ENCODE measurements around the gene AUH. TPM values are rescaled to one million over a fixed set of nuclear protein-coding genes. Genes with fewer than 3 reads are reported as not detected.

Gene AUH
- total and polyA plus RNA-seq, 5 donors: 19.1 to 29.0 (median 26.9) TPM

DNA sequence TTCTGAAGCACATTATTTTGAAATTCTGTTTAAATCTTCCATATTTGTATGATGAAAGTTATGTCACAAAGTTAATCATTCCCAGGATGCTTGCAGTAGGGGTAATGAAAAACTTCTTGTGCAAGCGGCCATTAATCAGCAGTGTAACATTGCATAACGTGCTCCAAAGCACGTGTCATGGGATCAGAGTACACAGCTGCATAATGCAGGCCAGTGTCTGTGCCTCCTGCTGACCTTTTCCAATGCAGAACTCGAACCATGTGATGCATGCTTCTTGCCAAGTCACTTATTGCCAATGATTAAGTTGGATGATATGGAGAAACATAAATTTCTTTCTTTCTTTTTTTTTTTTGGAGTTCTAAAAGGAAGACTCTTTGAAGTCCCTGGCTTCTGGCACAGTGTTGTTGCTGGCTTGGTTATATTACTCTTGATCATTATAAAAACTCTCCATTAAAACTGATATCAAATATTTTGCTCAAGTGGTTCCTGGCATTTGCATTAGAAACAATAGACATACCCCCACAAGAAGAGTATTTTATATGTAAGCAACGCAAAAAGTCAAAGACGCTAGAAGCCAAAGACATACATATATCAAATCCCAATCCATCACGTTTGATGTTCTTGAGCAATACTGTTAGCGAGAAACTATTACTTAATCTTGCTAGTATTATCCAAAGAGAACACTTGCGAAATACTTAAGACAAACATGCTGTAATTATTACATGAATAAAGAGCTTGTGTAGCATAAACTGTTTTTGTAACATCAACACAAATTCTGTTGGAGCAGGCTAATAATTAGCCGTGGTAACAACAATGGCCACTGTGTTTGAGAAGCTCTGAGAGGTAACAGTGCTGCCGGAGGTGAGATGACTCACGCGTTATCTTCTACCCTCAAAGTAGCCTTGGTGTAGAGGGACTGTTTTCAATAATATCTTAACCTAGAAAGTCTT is 164.2 kb downstream of the AUH start:
- peak overlapping the region; percentile 73 for H3K27ac ChIP-seq (ENCODE audit: low read length)
- intact Hi-C loops (cut with DNase I): loop anchor here in 3 of 4 donors (10.0 kb wide), 3 partner anchors 47 to 227 kb away; partner anchors contain the start of gene NFIL3 (in 2 of the 3)
- no peaks in the 10 kb centered on the region for H3K27me3 ChIP-seq (ENCODE audit: control insufficient read depth, insufficient read depth)
- WGBS: 43% methylated on average over 13 of the region's 13 CpGs
- ATAC-seq: peak; percentile 59 to 77
- peaks cover 4% of the 10 kb centered on the region for H3K4me1 ChIP-seq (ENCODE audit: control insufficient read depth, insufficient read depth, low read length)
- peak in 2 of 3 donors; percentile 72 to 83 for DNase-seq
- no peaks in the 10 kb centered on the region for H3K9me3 ChIP-seq (ENCODE audit: control insufficient read depth, low read length)
- H3K4me3 ChIP-seq (ENCODE audit: low read length): no peak overlapping the region

DNA sequence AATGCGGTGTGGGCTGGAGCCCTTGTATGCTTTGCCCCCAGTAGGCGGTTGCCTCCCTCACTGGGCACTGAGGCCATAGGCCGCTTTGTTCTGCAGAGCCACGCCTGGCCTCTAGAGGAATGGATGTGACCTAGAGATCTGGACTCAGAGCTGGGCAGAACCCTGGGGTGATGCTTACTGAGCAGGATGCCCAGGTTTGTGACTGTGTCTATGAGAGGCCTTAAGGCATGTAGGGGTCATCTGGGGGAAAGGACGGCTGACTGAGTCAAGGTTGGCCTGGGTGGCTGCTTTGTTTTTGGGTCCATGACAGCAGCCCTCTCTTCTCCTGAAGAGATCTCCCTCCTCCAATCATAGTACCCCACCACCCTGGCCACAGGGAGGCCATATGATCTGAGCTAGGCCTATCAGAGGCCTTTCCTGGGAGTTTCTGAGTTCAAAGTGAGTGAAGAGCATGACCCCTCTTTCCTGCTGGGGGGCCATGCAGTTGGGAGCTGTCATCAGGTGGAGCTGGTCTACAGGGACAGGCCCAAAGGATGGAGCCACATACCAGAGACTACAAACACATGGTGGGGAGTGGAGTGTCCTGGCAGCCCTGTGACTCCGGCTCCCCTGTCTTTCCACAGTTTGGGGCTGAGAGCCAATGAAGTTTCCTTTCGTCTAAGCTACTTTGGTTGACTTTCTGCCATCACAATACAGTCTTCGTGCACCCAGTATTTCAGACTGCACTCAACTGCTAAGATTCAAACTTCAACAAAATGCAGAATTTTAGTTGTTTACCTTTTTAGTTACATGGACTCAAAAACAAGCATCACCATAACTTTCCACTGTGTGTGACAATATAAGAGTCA is 165.4 kb downstream of the AUH start:
- DNase-seq: no peak
- no peak for ATAC-seq
- H3K27ac ChIP-seq (ENCODE audit: low read length): peak overlapping the region; percentile 43
- H3K27me3 ChIP-seq (ENCODE audit: control insufficient read depth, insufficient read depth): no peaks in the 10 kb centered on the region
- 78% methylated on average over 8 of the region's 8 CpGs for WGBS
- H3K4me3 ChIP-seq (ENCODE audit: low read length): no peak overlapping the region
- no peaks in the 10 kb centered on the region for H3K9me3 ChIP-seq (ENCODE audit: control insufficient read depth, low read length)
- intact Hi-C loops (cut with DNase I): loop anchor here in 3 of 4 donors (10.0 kb wide), 3 partner anchors 48 to 228 kb away; partner anchors contain the start of gene NFIL3 (in 2 of the 3)
- H3K4me1 ChIP-seq (ENCODE audit: control insufficient read depth, insufficient read depth, low read length): peaks cover 8% of the 10 kb centered on the region

DNA sequence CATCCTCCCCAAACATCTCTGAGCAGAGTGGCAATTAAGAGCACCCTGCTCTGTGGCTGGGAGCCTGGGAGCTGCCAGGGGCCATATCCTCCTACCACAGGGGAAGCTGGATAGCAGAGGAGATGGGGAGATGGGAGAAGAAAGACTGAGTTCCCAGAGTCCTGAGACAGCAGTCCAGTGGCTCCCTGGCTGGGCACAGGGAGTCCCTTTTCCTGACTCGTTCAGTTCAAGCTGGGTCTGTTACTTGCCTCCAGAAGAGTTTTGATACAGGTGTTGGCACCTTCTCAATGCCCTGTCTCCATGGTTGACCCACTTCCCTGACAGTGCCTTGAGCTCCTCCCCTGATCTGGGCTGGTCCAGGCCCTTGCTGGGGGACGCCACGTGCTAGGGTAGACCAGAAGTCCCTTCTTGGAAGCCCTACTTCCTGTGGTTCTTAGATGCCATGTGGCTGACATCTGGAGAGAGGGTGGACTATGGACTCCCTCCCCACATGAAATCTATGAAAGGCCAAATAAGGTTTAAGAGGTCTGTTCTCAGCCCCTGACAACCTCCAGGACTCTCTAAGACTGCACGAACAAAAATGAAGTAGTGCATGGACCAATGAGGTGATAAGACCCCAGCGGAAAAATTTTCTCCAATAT is 166.2 kb downstream of the AUH start:
- intact Hi-C loops (cut with DNase I): loop anchor here in 3 of 4 donors (10.0 kb wide), 3 partner anchors 49 to 229 kb away; partner anchors contain the start of gene NFIL3 (in 2 of the 3)
- peak overlapping the region; percentile 6 for H3K27ac ChIP-seq (ENCODE audit: low read length)

DNA sequence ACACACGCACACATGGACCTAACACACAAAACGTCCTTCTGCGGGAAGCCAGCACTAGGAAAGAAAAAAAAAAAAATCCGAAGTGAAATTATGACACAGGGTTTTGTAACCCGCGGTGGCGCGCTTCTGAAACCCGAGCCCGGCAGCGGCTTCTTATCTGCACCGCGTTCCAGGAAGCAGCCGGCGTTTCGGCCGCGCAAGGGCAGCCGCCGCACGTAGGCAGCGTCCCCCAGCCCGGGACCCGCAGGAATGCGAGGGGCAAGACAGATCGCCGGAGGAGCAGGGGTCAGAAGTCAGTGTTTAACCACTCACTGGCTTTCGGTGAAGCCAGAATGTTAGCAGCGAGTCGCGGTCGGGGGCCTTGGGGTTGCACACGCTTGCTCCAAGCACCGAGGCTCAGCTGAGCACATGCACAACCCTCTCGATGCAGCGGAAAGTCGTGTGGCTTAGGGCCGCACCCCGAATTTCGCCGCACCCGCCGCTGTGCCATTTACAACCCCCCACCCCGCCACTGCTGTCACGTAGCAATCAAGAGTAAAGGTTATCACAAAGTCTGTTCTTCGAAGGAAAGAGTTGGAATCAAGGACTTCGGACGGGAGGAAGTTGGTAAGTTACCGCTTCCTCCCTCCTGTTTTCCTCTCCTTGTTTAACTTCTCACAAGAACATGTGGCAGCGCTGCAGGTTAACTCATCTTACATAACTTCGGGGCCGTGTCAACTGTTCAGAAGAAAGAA is 167.9 kb downstream of the AUH start:
- Histone ChIP-seq H3K4me1 (ENCODE audit: control insufficient read depth, insufficient read depth, low read length) (peaks cover 8% of the 10 kb centered on the region), H3K27me3 (ENCODE audit: control insufficient read depth, insufficient read depth) (no peaks in the 10 kb centered on the region), H3K4me3 (ENCODE audit: low read length) (peak overlapping the region; percentile 22), H3K27ac (ENCODE audit: low read length) (peak overlapping the region; percentile 92), H3K9me3 (ENCODE audit: control insufficient read depth, low read length) (no peaks in the 10 kb centered on the region)
- intact Hi-C loops (cut with DNase I): loop anchor here in 3 of 4 donors (2.0 to 10.0 kb wide), 4 partner anchors 51 to 231 kb away; partner anchors contain the start of gene NFIL3 (in 2 of the 3)
- ATAC-seq: peak; percentile 80 to 83
- DNase-seq: peak; percentile 91 to 96 (median 95)
- WGBS: 4% methylated on average over 52 of the region's 52 CpGs

More for the DNA sequence above, 166.2 kb downstream of the AUH start:
- DNase-seq: no peak
- Histone ChIP-seq H3K4me1 (ENCODE audit: control insufficient read depth, insufficient read depth, low read length) (peaks cover 8% of the 10 kb centered on the region), H3K27me3 (ENCODE audit: control insufficient read depth, insufficient read depth) (no peaks in the 10 kb centered on the region), H3K9me3 (ENCODE audit: control insufficient read depth, low read length) (no peaks in the 10 kb centered on the region), H3K4me3 (ENCODE audit: low read length) (no peak overlapping the region)
- no peak for ATAC-seq
- 96% methylated on average over 5 of the region's 5 CpGs for WGBS

DNA sequence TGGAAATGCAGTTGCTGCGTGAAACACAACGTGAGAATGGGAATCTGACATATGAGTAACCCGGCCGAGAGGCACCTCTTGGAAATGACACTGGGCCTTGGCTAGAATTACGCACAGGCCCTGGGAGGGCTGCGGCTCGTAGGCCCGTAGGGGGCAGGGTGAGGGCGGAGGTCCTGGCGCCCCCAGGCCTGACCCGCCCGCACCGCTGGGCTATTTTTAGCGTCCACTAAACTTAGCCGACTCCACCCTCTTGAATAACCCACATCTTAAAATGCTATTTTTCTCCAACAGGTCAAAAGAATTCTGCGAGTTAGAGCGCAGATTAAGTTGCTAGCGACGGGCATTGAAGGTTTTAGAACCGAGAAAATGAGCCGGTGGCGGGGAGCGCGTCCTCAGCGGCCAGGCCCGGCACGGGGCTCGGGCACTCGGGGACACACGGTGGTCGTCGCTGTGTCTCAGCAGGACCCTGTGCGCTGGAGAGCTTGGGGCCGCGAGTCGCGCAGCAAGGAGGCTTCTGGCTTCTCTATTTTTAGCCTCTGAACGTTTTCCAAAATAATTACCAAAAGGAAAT is 168.5 kb downstream of the AUH start:
- Histone ChIP-seq H3K4me1 (ENCODE audit: control insufficient read depth, insufficient read depth, low read length) (peaks cover 8% of the 10 kb centered on the region), H3K27ac (ENCODE audit: low read length) (peak overlapping the region; percentile 92), H3K9me3 (ENCODE audit: control insufficient read depth, low read length) (no peaks in the 10 kb centered on the region), H3K27me3 (ENCODE audit: control insufficient read depth, insufficient read depth) (no peaks in the 10 kb centered on the region), H3K4me3 (ENCODE audit: low read length) (peak overlapping the region; percentile 22)
- peak; percentile 89 to 92 (median 89) for DNase-seq
- under 1% methylated on average over 38 of the region's 38 CpGs for WGBS
- intact Hi-C loops (cut with DNase I): loop anchor here in 3 of 4 donors (2.0 to 10.0 kb wide), 4 partner anchors 52 to 232 kb away; partner anchors contain the start of gene NFIL3 (in 2 of the 3)
- ATAC-seq: peak; percentile 88 to 96

DNA sequence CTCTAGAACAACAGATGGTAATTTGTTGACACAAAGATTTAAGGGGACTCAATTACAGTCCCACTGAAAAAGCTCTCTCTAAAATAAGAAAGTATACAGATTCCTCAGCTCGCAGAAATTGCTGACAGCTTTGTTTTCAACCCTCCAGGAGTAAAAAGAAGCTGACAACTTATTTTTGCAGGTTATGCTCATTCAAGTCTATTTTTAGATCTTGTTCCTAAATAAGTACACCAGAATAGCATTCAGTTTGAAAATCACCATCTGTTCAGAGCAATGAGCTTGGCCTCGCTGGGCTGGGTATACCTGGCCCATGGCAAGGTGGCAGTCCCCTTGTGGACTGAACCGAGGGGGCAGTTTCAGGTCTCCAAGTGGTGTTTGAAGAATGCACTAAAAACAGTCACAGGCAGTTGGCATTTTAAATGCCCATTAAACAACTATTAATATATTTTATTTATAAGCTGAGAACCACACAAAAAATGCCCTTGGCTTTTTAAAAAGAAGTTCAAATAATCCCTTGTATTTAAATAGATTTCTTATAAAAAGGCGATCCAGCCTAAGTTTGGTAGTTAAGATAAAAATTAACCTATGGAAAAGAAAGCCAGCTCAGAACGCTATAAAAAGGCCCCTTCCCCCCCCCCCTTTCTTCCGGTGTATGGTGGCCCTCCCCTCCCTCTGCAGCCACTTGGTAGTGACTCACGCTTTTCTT is 169.2 kb downstream of the AUH start:
- no peak for ATAC-seq
- H3K27me3 ChIP-seq (ENCODE audit: control insufficient read depth, insufficient read depth): no peaks in the 10 kb centered on the region
- intact Hi-C loops (cut with DNase I): loop anchor here in 3 of 4 donors (2.0 to 10.0 kb wide), 4 partner anchors 52 to 232 kb away; partner anchors contain the start of gene NFIL3 (in 2 of the 3)
- 18% methylated on average over 7 of the region's 7 CpGs for WGBS
- no peaks in the 10 kb centered on the region for H3K9me3 ChIP-seq (ENCODE audit: control insufficient read depth, low read length)
- H3K4me3 ChIP-seq (ENCODE audit: low read length): peak overlapping the region; percentile 22
- peak overlapping the region; percentile 98 for H3K27ac ChIP-seq (ENCODE audit: low read length)
- peaks cover 9% of the 10 kb centered on the region for H3K4me1 ChIP-seq (ENCODE audit: control insufficient read depth, insufficient read depth, low read length)
- DNase-seq: no peak

DNA sequence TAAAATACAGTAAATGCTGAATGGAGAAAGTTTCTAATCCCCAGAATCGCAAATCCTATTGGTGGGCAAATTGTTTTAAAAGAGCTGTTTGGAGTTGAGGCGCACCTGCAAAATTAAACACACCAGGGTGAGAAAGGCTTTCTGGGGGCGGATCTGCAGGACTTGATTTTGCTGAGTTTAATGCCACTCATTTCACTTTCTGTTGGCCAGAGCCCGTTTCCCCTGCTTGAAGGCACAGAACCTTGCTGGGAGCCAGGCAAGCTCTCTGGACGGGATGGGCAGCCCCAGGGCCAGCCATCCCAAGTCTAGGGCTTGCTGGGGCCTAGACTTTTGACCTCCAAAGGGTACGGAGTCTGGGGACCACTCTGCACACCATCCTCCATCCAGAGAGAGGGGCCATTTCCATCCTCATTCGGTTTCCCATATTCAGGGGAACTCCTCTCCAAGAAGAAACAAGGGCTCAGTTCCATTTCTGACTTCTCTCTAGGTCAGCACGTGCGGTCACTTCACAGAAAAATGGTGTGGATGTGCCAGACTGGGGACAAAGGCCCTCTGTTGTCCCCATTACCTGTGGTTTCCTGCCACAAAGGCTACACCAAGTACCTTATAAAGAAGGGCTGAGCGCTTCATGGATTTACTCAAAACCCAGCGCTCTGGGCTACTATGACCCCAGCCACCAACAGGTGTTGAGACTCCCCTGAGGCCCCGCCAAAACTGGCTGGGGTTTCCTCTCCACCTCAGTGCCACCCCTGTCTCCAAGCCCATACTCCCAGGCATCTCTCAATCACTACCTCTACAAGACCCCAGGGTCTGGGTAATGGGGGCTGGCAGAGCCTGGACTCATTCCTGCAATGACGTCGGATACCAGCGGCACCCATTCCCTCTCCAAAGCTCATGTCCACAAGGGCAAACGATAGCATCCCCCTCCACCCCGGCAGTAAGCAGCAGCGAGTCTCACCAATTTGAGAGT is 170.0 kb downstream of the AUH start:
- DNase-seq (no peak), ATAC-seq (no peak)
- Histone ChIP-seq H3K27ac (ENCODE audit: low read length) (peak overlapping the region; percentile 82), H3K4me3 (ENCODE audit: low read length) (no peak overlapping the region), H3K4me1 (ENCODE audit: control insufficient read depth, insufficient read depth, low read length) (peaks cover 12% of the 10 kb centered on the region), H3K27me3 (ENCODE audit: control insufficient read depth, insufficient read depth) (no peaks in the 10 kb centered on the region), H3K9me3 (ENCODE audit: control insufficient read depth, low read length) (no peaks in the 10 kb centered on the region)
- 81% methylated on average over 18 of the region's 18 CpGs for WGBS
- intact Hi-C loops (cut with DNase I): loop anchor here in 3 of 4 donors (2.0 to 10.0 kb wide), 4 partner anchors 53 to 233 kb away; partner anchors contain the start of gene NFIL3 (in 2 of the 3)

DNA sequence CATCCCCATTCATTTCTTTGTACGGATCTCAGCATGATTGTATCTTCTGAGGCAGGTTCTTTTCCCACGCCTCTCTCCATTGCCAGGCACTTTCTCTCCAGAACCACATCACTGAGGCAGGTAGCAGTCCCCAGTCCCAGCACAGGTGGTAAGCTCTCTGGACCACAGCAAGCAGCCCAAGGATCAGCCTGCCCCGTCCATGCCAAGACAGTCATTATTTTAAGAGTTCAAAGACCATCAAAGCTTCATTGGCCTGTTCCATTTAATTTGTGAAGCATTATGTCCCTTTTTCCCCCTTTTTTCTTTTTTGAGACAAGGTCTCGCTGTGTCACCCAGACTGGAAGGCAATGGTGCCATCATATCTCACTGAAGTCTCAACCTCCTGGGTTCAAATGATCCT is 171.7 kb downstream of the AUH start:
- peaks cover 10% of the 10 kb centered on the region for H3K4me1 ChIP-seq (ENCODE audit: control insufficient read depth, insufficient read depth, low read length)
- H3K9me3 ChIP-seq (ENCODE audit: control insufficient read depth, low read length): no peaks in the 10 kb centered on the region
- no peaks in the 10 kb centered on the region for H3K27me3 ChIP-seq (ENCODE audit: control insufficient read depth, insufficient read depth)
- DNase-seq: no peak
- H3K27ac ChIP-seq (ENCODE audit: low read length): no peak overlapping the region
- H3K4me3 ChIP-seq (ENCODE audit: low read length): no peak overlapping the region
- intact Hi-C loops (cut with DNase I): loop anchor here in 3 of 4 donors (10.0 kb wide), 3 partner anchors 55 to 235 kb away; partner anchors contain the start of gene NFIL3 (in 2 of the 3)
- ATAC-seq: no peak
- WGBS: 95% methylated on average over 4 of the region's 4 CpGs

Data from right cardiac atrium (tissue), 5 donors.